DOHH2 (cell line): ENCODE results near the gene HK1.

Experiments used
- H3F3A ChIP-seq: fragments of 200-600 bp; sonication (generic), shearing (Covaris generic); 2 replicates; pipeline ENCODE4 v1.6.0; 2016; ENCODE audit warnings: antibody characterized with exemption, mild to moderate bottlenecking; ENCODE audit not compliant: control insufficient read depth, insufficient read depth
- H3K27ac ChIP-seq: fragments of 200-600 bp; sonication (generic); 2 replicates; pipeline ENCODE4 v1.5.1; 2014; ENCODE audit warnings: low read depth, mild to moderate bottlenecking, low read length, moderate library complexity
- H3K27me3 ChIP-seq: fragments of 200-600 bp; sonication (generic); 2 replicates; pipeline ENCODE4 v1.6.1; 2014; ENCODE audit warnings: mild to moderate bottlenecking, low read length, mixed read lengths; ENCODE audit not compliant: control insufficient read depth
- H3K36me3 ChIP-seq: fragments of 200-600 bp; sonication (generic); 2 replicates; pipeline ENCODE4 v1.6.1; 2014; ENCODE audit warnings: mild to moderate bottlenecking, low read length, moderate library complexity, mixed read lengths; ENCODE audit not compliant: control insufficient read depth
- H3K4me1 ChIP-seq: fragments of 200-600 bp; sonication (generic); 2 replicates; pipeline ENCODE4 v1.6.1; 2014; ENCODE audit warnings: mild to moderate bottlenecking, low read length, mixed read lengths; ENCODE audit not compliant: control insufficient read depth
- H3K4me2 ChIP-seq: fragments of 200-600 bp; sonication (generic); 2 replicates; pipeline ENCODE4 v1.6.0; 2014; ENCODE audit warnings: mild to moderate bottlenecking, low read length, moderate library complexity
- H3K4me3 ChIP-seq: fragments of 200-600 bp; sonication (generic); 2 replicates; pipeline ENCODE4 v1.5.1; 2014; ENCODE audit warnings: mild to moderate bottlenecking, low read length, mixed read lengths
- H3K79me2 ChIP-seq: fragments of 200-600 bp; sonication (generic); 2 replicates; pipeline ENCODE4 v1.6.1; 2014; ENCODE audit warnings: mild to moderate bottlenecking, low read length, mixed read lengths; ENCODE audit not compliant: control insufficient read depth
- H3K9me2 ChIP-seq: fragments of 200-600 bp; sonication (generic); replicated peaks from 2 replicates; pipeline ENCODE4 v1.6.1; 2014; ENCODE audit warnings: mild to moderate bottlenecking, low read length, mixed read lengths; ENCODE audit not compliant: control insufficient read depth
- H3K9me3 ChIP-seq: fragments of 200-600 bp; sonication (generic); 2 replicates; pipeline ENCODE4 v1.6.1; 2014; ENCODE audit warnings: antibody characterized with exemption, low read length, mixed read lengths; ENCODE audit not compliant: control insufficient read depth, insufficient read depth
- H4K20me1 ChIP-seq: fragments of 200-600 bp; sonication (generic); 2 replicates; pipeline ENCODE4 v1.6.0; 2014; ENCODE audit warnings: low read depth, mild to moderate bottlenecking, antibody characterized with exemption, low read length, moderate library complexity; ENCODE audit not compliant: control insufficient read depth, insufficient read depth
- EZH2phosphoT487 ChIP-seq: fragments of 200-600 bp; sonication (generic); IDR thresholded peaks from 2 replicates; pipeline ENCODE4 v1.6.1; 2017; ENCODE audit warnings: borderline replicate concordance, mild to moderate bottlenecking, antibody characterized with exemption, low read length, moderate library complexity, mixed read lengths
- TF ChIP-seq, protein P1 (sequence below): fragments of 200-600 bp; sonication (generic); IDR thresholded peaks from one replicate; pipeline ENCODE4 v1.5.1; 2014; ENCODE audit warnings: antibody characterized with exemption, mild to moderate bottlenecking, low read depth, low read length; ENCODE audit not compliant: poor library complexity, severe bottlenecking

The HK1 gene

DNA sequence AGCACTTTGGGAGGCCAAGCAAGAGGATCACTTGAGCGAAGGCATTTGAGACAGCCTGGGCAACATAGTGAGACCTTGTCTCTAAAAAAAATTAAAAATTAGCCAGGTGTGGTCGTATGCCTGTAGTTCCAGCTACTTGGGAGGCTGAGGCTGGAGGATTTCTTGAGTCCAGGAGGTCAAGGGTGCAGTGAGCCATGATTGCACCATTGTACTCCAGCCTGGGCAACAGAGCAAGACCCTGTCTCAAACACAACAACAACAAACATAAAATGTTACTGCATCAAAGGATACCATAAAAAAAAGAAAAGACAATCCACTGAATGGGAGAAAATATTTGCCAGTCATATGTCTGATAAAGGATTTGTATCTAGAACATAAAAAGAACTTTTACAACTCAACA lies 77.9 kb downstream of the HK1 start:
- H4K20me1 ChIP-seq = no peaks in the 10 kb centered on the region
- peaks cover 2% of the 10 kb centered on the region; the same call in 1 of the 2 replicates for H3K36me3 ChIP-seq
- peaks cover 12% of the 10 kb centered on the region; the same call in 1 of the 2 replicates for H3K79me2 ChIP-seq
- H3K27ac ChIP-seq = no peak overlapping the region
- no peaks in the 10 kb centered on the region for H3K4me1 ChIP-seq
- H3F3A ChIP-seq = no peaks in the 10 kb centered on the region
- H3K4me2 ChIP-seq = no peak overlapping the region
- no peak for TF ChIP-seq EZH2phosphoT487
- TF ChIP-seq, protein P1, sequence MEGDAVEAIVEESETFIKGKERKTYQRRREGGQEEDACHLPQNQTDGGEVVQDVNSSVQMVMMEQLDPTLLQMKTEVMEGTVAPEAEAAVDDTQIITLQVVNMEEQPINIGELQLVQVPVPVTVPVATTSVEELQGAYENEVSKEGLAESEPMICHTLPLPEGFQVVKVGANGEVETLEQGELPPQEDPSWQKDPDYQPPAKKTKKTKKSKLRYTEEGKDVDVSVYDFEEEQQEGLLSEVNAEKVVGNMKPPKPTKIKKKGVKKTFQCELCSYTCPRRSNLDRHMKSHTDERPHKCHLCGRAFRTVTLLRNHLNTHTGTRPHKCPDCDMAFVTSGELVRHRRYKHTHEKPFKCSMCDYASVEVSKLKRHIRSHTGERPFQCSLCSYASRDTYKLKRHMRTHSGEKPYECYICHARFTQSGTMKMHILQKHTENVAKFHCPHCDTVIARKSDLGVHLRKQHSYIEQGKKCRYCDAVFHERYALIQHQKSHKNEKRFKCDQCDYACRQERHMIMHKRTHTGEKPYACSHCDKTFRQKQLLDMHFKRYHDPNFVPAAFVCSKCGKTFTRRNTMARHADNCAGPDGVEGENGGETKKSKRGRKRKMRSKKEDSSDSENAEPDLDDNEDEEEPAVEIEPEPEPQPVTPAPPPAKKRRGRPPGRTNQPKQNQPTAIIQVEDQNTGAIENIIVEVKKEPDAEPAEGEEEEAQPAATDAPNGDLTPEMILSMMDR = no peak
- no peaks in the 10 kb centered on the region for H3K9me3 ChIP-seq
- H3K9me2 ChIP-seq = no peaks in the 10 kb centered on the region
- H3K4me3 ChIP-seq = no peak overlapping the region
- H3K27me3 ChIP-seq = no peaks in the 10 kb centered on the region

DNA sequence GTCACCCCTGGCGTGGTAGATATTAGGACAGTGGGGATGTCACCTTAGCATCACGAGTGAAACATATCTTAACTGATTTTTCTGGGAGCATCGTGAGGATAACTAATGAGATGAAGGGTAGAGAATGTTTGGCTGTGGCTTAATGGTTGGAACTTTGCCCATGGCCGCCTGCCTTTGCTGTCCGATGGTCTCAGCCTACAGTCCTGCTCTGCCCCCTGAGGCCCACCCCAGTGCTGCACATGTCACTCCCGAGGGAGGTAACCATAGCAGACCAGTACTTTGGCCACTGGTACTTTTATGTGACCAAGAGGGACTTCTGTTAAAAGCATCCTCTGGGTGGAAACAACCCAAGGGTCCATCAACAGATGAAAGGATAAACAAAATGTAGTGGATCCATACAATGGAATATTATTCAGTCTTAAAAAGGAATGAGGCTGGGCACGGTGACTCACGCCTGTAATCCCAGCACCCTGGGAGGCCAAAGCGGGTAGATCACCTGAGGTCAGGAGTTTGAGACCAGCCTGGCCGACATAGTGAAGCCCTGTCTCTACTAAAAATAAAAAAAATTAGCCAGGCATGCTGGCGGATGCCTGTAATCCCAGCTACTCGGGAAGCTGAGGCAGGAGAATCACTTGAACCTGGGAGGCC lies 80.0 kb downstream of the HK1 start:
- no peak overlapping the region for H3K4me3 ChIP-seq
- no peaks in the 10 kb centered on the region; the same call in 1 of the 2 replicates for H3K36me3 ChIP-seq
- TF ChIP-seq, protein P1 = no peak
- no peak for TF ChIP-seq EZH2phosphoT487
- H3K4me1 ChIP-seq = no peaks in the 10 kb centered on the region
- H3K27me3 ChIP-seq = no peaks in the 10 kb centered on the region
- peaks cover 5% of the 10 kb centered on the region; the same call in 1 of the 2 replicates for H3K79me2 ChIP-seq
- no peaks in the 10 kb centered on the region for H3K9me3 ChIP-seq
- H3K4me2 ChIP-seq = no peak overlapping the region
- H4K20me1 ChIP-seq = no peaks in the 10 kb centered on the region
- H3K9me2 ChIP-seq = no peaks in the 10 kb centered on the region
- H3F3A ChIP-seq = no peaks in the 10 kb centered on the region
- no peak overlapping the region for H3K27ac ChIP-seq

DNA sequence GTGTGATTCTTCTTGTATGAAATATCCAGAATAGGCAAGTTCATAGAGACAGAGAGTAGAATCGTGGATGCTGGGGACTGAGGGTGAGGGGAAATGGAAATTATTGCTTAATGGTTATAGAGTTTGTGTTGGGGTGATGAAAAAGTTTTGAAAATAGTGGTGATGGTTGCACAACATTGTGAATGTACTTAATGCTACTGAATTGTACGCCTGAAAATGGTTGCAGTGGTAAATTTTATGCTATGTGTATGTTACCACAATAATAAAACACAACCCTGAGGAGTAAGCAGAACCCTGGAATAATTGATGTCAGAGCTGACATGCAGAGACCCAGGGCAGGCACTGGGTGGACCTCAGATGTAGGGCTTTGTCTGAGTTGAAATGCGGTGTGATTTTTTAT lies 80.9 kb downstream of the HK1 start:
- Histone ChIP-seq H3K9me2 (no peaks in the 10 kb centered on the region), H3K27me3 (no peaks in the 10 kb centered on the region), H3K27ac (no peak overlapping the region), H3K4me3 (no peak overlapping the region), H3K4me2 (no peak overlapping the region), H4K20me1 (no peaks in the 10 kb centered on the region), H3K36me3 (no peaks in the 10 kb centered on the region; the same call in 1 of the 2 replicates), H3K9me3 (no peaks in the 10 kb centered on the region), H3K79me2 (0 out of 2 replicates have a peak, but pooled peaks cover 4% of the 10 kb centered on the region), H3F3A (no peaks in the 10 kb centered on the region), H3K4me1 (no peaks in the 10 kb centered on the region)
- no peak for TF ChIP-seq EZH2phosphoT487
- TF ChIP-seq, protein P1 = no peak
